Prostate gland (tissue), 2 donors: ENCODE data around the gene CCDC32. TPM values are rescaled to one million over a fixed set of nuclear protein-coding genes. Genes with fewer than 3 reads are reported as not detected.

Source experiments
- DNase-seq: peaks from one replicate; pipeline ENCODE4 v3.0.0-alpha.2; 2019; ENCODE audit warnings: low spot score
- H3K27ac ChIP-seq, 2 donors: fragments of 200-600 bp; sonication (generic); 2 replicates each; pipeline ENCODE4 v1.5.1; 2017 to 2019
- H3K27me3 ChIP-seq: fragments of 200-600 bp; sonication (generic); replicated peaks from 2 replicates; pipeline ENCODE4 v1.5.1; 2019; ENCODE audit not compliant: insufficient read depth
- H3K36me3 ChIP-seq, 2 donors: fragments of 200-600 bp; sonication (generic); 1 replicate in 1 of 2; 2 replicates in 1 of 2; pipeline versions ENCODE4 v1.5.1 to v1.8.1; 2017 to 2019
- H3K4me1 ChIP-seq: fragments of 200-600 bp; sonication (generic); replicated peaks from 2 replicates; pipeline ENCODE4 v1.5.1; 2019
- H3K4me3 ChIP-seq, 2 donors: fragments of 200-600 bp; sonication (generic); 2 replicates each; pipeline ENCODE4 v1.5.1; 2017 to 2019
- H3K9me3 ChIP-seq: fragments of 200-600 bp; sonication (generic); 2 replicates; pipeline ENCODE4 v1.5.1; 2017
- POLR2A ChIP-seq: fragments of 450-650 bp; IDR thresholded peaks from one replicate; pipeline ENCODE4 v1.6.1; 2016; ENCODE audit warnings: antibody characterized with exemption, mild to moderate bottlenecking
- POLR2AphosphoS5 ChIP-seq: sonication (generic); formaldehyde crosslinking; IDR thresholded peaks from one replicate; pipeline ENCODE4 v1.6.1; 2017; ENCODE audit warnings: antibody characterized with exemption
- WGBS: methylation state at CpG from one replicate; pipeline ENCODE4 v1.1.5; 2018; 5-methylcytosine and 5-hydroxymethylcytosine counted together
- intact Hi-C: fragments of 100-400 bp; cut with DNase I; formaldehyde crosslinking; loops from one replicate; pipeline ENCODE4 v1.14.2; 2022
- total RNA-seq, 2 donors: library from RNA; depleted of rRNA; stranded (reverse); fragments of >200 nt; gene quantifications; one replicate each; pipeline ENCODE4 v1.1.0, GENCODE V29; 2016
- TF ChIP-seq, protein P1 (sequence below), 4 experiments: fragments of 200-600 bp in 2 of 4; fragments of 450-650 bp in 2 of 4; sonication (generic) in 2 of 4; IDR thresholded peaks; 1 replicate in 3 of 4; 2 replicates in 1 of 4; pipeline ENCODE4 v1.5.1; 2016 to 2019; ENCODE audit warnings: antibody characterized with exemption in 4 of 4, mild to moderate bottlenecking in 2 of 4, moderate library complexity in 2 of 4

Gene CCDC32
- total RNA-seq, 2 donors from 2014 or later, result 17.5 to 27.5 TPM

DNA sequence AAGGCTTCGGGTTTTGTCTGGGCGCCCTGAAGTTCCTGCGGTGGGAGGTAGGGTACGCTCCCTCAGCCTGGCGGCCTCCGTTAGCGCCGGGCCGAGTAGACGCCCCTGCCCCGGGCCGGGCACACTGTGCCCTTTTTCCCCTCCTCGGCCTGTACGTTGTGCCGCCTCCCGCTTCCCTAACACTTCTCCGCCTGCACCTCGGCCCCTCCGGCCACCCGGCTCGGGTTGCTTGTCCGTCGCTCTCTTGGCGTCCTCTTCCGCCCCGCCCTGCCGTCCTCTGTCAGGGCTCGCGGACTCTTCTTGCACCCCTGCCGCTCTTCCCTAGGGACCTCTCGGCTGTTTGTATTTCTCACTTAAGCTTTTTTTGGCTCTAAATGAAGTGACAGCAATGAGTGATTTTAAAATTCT lies 29.6 kb upstream of the CCDC32 start:
- intact Hi-C loops, result loop anchor here (10.0 kb wide), 1 partner anchor 300 kb away; the partner anchor contains the start of gene VPS18
- H3K4me3 ChIP-seq, result peak overlapping the region; percentile 44 to 46
- H3K9me3 ChIP-seq, result no peaks in the 10 kb centered on the region
- WGBS, result 2% methylated on average over 30 of the region's 31 CpGs
- peak; percentile 27 for DNase-seq
- no peaks in the 10 kb centered on the region for H3K36me3 ChIP-seq
- H3K27ac ChIP-seq, result peak overlapping the region; percentile 91 to 93
- no peaks in the 10 kb centered on the region for H3K4me1 ChIP-seq
- TF ChIP-seq POLR2A (no peak), POLR2AphosphoS5 (no peak)
- TF ChIP-seq, protein P1, sequence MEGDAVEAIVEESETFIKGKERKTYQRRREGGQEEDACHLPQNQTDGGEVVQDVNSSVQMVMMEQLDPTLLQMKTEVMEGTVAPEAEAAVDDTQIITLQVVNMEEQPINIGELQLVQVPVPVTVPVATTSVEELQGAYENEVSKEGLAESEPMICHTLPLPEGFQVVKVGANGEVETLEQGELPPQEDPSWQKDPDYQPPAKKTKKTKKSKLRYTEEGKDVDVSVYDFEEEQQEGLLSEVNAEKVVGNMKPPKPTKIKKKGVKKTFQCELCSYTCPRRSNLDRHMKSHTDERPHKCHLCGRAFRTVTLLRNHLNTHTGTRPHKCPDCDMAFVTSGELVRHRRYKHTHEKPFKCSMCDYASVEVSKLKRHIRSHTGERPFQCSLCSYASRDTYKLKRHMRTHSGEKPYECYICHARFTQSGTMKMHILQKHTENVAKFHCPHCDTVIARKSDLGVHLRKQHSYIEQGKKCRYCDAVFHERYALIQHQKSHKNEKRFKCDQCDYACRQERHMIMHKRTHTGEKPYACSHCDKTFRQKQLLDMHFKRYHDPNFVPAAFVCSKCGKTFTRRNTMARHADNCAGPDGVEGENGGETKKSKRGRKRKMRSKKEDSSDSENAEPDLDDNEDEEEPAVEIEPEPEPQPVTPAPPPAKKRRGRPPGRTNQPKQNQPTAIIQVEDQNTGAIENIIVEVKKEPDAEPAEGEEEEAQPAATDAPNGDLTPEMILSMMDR (IDR thresholded peaks at IDR 0.05), result no peak
- no peaks in the 10 kb centered on the region for H3K27me3 ChIP-seq

DNA sequence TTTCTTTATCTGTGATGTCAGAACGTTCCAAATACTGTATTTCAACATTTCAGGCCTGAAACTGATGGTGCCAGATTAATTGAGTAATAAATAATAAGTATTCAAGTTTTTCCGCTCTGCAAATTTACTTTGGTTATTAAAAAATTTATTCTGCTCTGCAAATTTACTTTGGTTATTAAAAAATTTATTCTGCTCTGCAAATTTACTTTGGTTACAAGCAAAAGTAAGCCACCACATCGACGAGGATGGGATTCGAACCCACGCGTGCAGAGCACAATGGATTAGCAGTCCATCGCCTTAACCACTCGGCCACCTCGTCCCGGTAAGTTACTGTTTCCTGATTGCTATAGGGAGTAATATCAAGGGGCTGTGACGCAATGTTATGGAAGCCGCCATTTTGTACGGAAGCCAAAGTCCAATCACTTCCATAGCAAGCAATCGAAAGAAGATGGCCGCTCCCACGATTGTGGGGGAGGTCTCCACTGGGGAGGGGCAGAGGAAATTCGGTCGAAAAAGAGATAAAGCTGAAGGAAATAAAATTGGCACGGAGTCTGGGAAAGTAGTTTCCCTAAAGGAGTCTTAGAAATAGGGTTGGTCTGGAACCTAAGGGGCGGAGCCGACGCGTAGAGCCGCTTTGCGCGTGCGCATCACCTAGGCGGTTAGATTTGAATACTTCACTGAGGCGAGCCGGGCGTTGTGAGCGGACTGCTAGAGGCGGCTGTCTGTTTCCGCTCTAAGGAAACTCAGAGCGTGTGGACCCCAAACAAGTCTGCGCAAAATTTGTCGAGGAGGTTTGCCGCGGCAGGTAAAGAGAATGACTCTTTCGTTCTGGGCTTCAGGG lies 29.0 kb upstream of the CCDC32 start, which contains the start of gene KNL1:
KNL1 (plus strand) TSS at position 662 of the 841 bp plus-strand sequence. CDS start 8,683 bp downstream, outside the sequence.
- Histone ChIP-seq H3K27ac (peak within 1 kb of the TSS; percentile 91 to 93), H3K4me3 (peak within 1 kb of the TSS; percentile 44 to 46), H3K27me3 (no peaks in the 10 kb centered on the region), H3K4me1 (no peaks in the 10 kb centered on the region), H3K9me3 (no peaks in the 10 kb centered on the region), H3K36me3 (no peaks in the 10 kb centered on the region)
- intact Hi-C loops, result loop anchor here (10.0 kb wide), 1 partner anchor 301 kb away; the partner anchor contains the start of gene VPS18
- 4% methylated on average over 41 of the region's 41 CpGs for WGBS
- DNase-seq, result peak; percentile 94
- peak; percentile 97 for TF ChIP-seq POLR2AphosphoS5
- no peak for TF ChIP-seq POLR2A
- TF ChIP-seq, protein P1 (IDR thresholded peaks at IDR 0.05), result peak in 1 of 4 experiments; percentile 10

DNA sequence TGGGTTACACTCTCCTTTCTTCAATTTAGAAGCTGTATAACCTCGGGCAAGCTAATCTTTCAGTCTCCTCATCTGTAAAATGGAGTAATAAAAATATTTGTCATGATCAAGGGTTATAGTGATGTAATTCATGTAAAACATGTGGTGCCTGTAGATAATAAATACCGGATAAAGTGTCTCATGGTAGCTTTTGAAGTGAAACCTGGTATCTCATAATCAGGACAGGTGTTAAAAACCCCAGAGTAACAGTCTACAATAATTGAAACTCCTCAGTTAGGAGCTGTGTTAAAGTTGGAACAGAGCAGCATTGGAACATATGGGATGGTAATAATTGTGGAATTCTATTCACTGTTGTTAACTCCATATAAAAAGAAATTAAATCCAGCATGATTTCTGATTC lies 28.3 kb upstream of the CCDC32 start:
- intact Hi-C loops, result loop anchor here (10.0 kb wide), 1 partner anchor 302 kb away; the partner anchor contains the start of gene VPS18

DNA sequence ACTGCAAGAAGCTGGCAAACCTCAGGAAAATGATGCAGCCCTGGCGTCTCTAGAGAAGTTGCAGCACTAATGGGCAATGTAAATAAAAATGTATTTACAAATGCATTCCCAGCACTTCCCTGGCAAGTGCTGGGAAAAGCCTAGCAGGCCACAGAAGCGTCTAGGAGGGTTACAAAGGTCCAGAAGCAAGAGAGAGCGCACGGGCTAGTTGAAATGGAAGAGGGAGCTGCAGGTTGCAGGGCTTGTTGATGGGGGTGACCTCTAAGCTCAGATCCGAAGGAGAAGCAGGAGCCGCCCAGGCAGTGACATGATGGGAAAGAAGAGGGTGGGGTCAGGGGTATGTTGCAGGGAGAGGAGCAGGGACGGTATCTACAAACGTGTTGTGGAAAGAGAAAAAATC lies 26.5 kb upstream of the CCDC32 start:
- DNase-seq, result no peak
- 67% methylated on average over 8 of the region's 8 CpGs for WGBS
- Histone ChIP-seq H3K27me3 (no peaks in the 10 kb centered on the region), H3K4me3 (no peak overlapping the region), H3K9me3 (no peaks in the 10 kb centered on the region), H3K4me1 (no peaks in the 10 kb centered on the region), H3K27ac (no peak overlapping the region), H3K36me3 (no peaks in the 10 kb centered on the region)
- intact Hi-C loops, result loop anchor here (10.0 kb wide), 1 partner anchor 303 kb away; the partner anchor contains the start of gene VPS18
- TF ChIP-seq, protein P1 (IDR thresholded peaks at IDR 0.05), result no peak
- TF ChIP-seq POLR2AphosphoS5 (no peak), POLR2A (no peak)

More for the DNA sequence above, 28.3 kb upstream of the CCDC32 start:
- no peaks in the 10 kb centered on the region for H3K9me3 ChIP-seq
- H3K27ac ChIP-seq, result peak overlapping the region in 1 of 2 donors; percentile 91
- TF ChIP-seq POLR2AphosphoS5 (no peak), POLR2A (no peak)
- TF ChIP-seq, protein P1 (IDR thresholded peaks at IDR 0.05), result no peak
- H3K4me3 ChIP-seq, result no peak overlapping the region
- DNase-seq, result no peak
- H3K4me1 ChIP-seq, result no peaks in the 10 kb centered on the region
- no peaks in the 10 kb centered on the region for H3K36me3 ChIP-seq
- no peaks in the 10 kb centered on the region for H3K27me3 ChIP-seq
- 60% methylated on average over 2 of the region's 2 CpGs for WGBS
